Epidermal melanocyte (primary cell): ENCODE results near the gene ADAMTS15.

ENCODE experiments used
- DNase-seq: peaks from one replicate; pipeline ENCODE4 v3.0.0; 2011; ENCODE audit warnings: low spot score; ENCODE audit not compliant: insufficient read length

Gene ADAMTS15, protein sequence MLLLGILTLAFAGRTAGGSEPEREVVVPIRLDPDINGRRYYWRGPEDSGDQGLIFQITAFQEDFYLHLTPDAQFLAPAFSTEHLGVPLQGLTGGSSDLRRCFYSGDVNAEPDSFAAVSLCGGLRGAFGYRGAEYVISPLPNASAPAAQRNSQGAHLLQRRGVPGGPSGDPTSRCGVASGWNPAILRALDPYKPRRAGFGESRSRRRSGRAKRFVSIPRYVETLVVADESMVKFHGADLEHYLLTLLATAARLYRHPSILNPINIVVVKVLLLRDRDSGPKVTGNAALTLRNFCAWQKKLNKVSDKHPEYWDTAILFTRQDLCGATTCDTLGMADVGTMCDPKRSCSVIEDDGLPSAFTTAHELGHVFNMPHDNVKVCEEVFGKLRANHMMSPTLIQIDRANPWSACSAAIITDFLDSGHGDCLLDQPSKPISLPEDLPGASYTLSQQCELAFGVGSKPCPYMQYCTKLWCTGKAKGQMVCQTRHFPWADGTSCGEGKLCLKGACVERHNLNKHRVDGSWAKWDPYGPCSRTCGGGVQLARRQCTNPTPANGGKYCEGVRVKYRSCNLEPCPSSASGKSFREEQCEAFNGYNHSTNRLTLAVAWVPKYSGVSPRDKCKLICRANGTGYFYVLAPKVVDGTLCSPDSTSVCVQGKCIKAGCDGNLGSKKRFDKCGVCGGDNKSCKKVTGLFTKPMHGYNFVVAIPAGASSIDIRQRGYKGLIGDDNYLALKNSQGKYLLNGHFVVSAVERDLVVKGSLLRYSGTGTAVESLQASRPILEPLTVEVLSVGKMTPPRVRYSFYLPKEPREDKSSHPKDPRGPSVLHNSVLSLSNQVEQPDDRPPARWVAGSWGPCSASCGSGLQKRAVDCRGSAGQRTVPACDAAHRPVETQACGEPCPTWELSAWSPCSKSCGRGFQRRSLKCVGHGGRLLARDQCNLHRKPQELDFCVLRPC

DNA sequence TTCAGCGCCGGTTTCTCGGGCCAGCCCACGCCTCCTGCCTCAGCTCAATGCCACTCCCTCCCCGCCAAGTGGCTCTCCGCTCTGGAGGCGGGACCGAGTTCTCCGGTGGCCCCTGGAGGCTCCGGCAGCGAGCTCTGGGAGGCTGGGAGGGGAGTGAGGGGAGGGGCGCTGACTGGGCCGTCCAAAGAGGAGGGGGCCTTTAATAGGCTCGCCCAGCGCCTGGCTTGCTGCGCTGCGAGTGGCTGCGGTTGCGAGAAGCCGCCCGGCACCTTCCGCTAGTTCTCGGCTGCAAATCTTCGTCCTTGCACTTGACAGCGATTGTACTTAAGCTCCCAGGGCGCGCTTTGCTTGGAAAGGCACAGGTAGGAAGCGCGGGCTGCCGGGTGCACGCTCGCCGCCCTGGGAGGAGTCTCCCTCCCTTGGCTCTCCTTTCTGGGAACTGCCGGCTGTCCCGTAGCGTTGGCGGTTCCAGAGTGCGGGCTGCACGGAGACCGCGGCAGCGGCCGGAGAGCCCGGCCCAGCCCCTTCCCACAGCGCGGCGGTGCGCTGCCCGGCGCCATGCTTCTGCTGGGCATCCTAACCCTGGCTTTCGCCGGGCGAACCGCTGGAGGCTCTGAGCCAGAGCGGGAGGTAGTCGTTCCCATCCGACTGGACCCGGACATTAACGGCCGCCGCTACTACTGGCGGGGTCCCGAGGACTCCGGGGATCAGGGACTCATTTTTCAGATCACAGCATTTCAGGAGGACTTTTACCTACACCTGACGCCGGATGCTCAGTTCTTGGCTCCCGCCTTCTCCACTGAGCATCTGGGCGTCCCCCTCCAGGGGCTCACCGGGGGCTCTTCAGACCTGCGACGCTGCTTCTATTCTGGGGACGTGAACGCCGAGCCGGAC lies at the start of gene ADAMTS15:
Gene ADAMTS15 (plus strand): TSS at position 230 of the 894 bp plus-strand sequence. CDS start 329 bp downstream, at position 559.
- DNase-seq, result peak; percentile 49

DNA sequence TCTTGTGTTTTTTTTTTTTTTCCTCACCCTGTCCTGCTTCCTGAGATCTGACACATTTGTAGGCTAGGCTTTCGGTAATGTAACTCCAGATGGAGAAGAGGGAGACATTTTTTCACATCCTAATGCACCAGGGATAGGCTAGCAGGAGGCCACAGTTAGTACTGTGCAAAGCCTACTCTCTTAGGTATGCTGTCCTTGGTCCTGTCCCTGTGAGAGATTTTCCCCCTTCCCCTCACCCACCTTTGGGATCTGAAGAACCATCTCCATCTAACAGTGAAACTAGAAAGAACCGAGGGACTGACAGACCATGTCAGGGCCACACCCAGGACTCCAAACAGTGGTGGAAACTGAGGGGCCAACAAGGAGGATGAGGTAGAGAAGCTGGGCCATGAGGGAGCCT lies 49.2 kb upstream of the ADAMTS15 start:
- no peak for DNase-seq

DNA sequence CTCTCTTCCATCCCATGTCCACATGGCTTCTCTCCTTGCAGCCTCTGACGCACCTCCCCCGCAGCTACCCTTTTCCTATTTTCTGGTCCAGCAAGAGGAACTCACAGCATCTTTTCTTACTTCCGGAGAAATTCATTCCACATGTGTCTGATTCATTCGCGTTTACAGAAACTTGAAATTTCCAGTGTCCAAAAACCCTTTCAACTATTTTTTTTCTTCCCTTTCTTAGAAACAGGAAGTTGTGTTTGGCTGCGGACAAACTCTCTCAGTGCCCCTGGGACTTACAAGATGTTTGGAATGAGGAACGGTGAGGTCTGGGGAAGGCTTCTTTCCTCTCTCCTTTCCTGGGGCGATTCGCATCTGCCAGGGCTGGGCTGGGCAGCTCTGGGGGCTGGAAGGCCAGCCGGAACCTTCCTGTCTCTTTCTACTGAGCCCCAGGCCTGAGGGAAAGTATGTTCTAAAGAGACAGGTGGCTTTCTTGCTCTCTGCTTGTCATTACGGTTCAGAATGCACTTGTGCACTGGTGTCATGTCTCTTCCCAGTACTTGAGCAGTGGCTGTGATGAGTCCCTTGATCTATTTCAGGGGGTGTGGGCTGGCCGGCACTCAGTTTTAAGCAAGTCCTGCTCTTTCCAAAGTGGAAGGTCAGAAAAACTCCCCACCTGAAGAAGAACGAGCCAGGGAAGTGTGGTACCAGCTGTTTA lies 47.5 kb upstream of the ADAMTS15 start:
- DNase-seq, result no peak

DNA sequence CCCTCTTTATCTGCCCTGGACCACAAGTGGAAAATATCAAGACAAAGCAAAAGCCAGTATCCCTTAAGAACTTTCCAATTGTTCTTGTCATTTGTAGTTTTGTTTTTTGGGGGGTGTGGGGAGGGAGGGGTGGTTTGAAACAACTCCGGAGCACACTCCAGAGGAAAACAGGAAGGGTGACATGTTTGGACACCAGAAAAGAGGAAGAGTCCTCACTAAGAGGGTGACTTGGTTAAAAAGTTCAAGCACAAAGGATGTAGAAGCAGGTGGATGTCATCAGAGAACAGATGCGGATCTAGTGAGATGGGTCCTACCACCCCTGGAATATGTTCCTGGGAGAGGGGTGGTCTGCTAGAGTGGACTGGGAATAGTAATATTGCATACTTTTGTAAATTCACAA lies 45.9 kb upstream of the ADAMTS15 start:
- DNase-seq, result no peak

DNA sequence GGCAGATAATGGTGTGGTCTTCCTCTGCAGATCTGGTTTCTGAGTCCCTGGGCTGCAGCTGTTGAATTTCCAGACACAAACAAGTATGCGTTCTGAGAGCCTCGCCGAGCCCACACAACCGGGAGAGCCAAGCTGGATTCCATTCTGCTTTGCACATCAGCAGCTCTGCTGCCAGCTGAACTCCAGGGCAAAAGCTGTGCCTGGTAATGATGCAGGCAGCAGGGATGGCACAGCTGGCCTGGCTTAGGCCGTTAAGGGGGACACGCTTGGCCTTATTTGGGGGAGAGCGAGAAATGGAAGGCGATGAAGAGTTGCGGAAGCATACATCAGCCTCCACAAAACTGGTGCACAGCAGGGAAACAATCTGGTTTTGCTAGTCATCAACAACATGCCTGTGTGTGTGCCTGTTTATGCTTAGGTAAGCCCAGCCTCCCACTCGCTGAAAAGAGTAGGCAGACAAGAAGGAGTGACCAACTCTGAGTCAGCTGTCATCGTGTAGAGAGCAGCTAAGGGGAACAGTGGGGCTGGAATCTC lies 45.1 kb upstream of the ADAMTS15 start:
- no peak for DNase-seq

DNA sequence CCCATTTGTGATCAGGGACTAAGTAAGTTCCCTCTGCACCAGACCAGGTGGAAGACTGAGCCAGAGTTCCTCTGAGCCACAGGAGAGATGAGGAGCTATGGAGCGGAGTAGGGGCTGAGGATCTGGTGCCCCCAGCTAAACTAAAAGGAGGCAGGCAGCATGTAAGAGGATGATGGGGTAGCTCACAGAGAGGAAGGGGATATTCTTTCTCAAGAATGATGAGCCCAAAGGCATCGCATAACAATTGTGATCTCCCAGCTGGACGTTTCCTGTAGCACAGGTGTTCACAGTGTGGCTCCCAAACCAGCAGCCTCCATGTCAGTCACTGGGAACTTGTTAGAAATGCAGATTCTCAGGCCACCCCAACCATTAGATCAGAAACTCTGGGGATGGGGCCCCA lies 44.5 kb upstream of the ADAMTS15 start:
- DNase-seq, result no peak

DNA sequence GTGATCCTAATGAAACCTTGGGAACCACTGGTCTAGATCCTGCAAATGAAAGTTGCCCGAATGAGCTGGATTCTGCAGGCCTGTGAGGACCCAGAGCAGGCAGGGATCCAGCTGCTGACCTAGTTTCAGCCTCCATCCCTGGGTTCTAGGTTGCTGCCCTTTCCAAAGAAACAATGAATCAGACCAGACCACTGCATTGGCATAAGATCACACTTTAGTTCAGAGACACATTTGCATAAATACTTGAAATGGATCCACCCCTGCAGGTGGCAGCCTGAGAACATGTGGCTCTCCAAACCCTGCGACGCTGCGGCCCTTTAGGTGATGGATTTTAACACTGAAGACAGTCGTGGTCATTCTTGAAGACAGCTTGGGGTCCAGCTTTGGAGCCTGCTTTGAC lies 43.7 kb upstream of the ADAMTS15 start:
- no peak for DNase-seq

DNA sequence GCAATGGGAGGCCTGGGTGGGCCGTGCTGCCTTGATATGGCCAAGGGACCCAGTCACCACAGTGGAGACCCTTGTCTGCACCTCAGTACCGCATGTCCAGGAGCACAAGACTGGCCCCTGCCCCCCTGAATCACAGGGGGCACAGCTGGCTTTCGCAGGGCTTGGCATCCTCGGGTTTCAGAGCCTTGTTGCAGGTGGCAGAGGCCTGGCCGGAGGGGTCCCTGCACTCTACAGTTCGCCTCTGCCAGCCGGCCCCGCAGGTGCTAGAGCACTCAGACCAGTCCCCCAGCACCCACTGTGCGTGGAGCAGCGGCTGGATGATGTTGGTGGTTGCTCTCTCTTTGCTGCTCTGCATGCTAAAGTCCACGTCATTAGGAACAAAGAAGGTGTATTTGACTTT lies 43.0 kb upstream of the ADAMTS15 start:
- no peak for DNase-seq

DNA sequence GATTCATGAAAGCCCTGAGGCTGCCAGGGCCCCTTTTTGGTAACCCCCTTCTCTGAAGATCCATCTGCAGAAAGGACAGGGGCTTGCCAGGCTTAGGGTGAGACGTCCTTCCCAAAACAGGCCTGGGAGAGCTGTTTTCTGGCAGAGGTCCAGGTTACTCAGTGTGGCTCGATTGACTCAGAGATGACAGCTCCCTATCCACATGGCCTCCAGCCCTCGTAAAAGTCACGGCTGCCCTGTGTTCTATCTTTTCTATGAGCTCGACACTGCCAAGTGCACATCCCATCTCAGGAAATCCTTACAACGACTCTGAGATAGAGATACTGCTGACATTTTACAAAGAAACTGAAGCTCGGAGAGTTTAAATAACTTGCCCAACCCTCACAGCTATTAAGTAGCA lies 40.5 kb upstream of the ADAMTS15 start:
- no peak for DNase-seq

DNA sequence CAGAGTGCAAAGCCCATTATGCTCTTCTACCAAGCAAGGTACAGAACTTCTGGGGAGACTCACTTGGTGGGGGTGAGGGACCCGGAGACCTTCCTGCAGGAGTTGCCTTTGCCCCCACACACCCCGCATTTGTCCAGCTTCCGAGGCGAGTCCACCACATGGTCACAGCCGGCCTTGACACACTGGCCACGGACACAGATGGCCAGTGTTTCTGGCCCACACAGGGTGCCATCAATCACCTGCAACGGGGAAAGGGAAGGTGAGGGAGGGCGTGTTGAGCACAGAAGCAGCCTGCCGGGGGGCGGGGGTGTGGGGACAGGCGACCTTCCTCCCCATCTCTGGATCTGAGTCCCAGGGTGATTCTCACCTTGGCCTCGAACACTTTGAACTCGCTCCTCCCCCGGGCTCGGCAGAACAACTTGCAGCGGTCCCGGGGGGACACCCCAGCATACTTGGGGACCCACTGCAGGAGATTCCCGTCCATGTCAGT lies 40.0 kb upstream of the ADAMTS15 start:
- no peak for DNase-seq

DNA sequence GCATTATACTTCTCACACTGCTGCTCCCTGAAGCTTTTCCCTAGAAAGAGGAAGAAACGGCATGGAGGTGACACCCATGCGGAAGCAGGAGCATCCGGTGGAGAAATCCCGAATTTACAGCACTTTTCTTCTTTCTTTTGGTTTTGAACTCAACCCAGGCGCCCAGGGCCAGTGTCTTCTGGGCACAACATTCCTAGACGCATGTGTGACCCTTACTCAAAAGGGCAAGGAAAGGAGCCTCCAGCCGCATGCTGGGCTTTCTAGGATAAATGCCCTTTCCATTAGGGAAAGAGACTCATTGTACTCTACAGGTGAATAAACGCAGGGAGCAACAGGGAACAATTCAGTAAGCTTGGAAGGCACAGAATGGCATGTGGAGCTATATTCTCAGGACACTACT lies 39.5 kb upstream of the ADAMTS15 start:
- DNase-seq, result no peak

DNA sequence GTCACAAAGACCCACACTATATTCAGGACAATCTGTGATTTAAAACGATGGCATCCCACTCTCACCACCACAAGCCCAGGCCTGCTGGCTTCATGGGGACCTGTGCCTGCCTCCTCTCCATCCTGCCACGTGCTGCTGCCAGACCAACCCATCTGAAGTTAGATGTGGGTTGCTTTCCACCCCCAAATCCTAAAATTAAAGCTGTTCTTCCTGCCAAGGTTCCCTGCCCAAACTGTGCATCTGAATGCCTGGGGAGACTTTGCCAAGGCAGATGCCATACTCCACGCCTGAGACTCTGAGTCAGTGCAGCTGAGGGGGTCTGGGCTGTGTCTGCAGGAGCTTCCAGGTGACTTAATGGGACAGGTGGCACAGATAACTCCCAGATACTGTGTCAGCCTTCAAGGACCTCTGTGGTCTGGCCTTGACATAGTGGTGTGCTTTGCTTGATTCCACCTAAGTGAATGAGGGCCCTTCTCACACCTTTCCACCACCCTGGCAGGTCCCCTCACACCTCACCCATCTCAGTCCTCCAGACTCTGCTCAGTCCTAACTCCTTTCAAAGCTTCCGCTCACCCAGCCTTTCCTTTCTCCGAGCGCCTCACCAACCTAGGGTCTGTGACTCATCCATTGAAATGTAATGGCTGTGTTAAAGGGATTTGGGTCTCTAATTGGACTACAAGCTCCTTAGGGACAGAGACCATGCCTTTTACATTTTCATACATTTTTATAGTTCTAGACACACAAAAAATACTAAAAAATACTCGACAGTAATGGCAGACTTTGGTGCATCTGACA lies 38.7 kb upstream of the ADAMTS15 start:
- DNase-seq, result no peak

DNA sequence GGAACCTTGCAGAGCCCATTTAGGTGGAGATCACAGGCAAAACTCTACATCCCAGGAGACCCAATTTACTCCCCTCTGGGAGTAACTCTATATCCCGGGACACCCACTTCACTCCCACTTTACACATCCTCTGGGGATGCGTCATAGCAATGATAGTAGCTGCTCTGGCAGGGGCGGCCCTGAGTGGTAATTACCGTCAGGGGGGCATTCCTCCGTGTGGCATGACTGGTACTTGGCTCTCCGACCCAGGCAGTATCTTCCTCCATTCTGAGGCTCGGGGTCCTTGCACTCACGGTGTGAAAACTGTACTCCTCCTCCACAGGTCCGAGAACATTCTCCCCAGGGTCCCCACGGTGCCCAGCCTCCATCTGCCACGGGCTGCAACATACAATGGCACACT lies 37.2 kb upstream of the ADAMTS15 start:
- DNase-seq, result no peak

DNA sequence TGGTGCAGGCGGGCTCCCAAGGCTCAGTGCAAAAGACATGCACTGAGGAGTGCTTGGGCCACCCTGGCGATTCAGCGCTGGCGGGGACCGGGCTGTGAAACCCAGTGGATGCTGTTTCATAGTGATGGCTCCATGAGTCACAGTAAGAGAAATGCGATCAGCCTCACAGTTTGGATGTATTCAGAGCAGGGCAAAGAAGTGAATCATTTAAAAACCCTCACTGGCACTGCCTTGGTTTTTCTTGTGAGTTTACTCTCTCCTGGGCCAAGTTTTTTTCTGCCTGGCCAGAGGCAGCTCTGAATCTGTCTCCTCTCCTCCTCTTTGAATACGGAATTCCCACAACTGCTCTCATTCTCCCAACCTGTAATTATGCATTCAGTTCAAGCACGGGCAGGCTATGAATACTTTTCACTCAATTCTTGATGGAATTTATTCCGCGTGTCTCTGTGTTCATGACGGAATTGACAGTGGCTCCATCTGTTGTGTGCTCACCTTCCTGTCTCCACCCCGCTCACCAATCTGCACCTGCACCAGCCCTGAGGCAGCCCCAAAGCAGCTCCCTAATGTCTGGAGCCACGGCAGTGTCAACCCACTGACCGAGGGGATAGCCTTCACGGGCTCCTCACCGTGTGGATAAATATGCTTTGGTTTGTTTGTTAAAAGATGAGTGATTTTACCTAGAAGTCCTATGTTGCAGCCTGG lies 34.9 kb upstream of the ADAMTS15 start:
- peak; percentile 64 for DNase-seq

DNA sequence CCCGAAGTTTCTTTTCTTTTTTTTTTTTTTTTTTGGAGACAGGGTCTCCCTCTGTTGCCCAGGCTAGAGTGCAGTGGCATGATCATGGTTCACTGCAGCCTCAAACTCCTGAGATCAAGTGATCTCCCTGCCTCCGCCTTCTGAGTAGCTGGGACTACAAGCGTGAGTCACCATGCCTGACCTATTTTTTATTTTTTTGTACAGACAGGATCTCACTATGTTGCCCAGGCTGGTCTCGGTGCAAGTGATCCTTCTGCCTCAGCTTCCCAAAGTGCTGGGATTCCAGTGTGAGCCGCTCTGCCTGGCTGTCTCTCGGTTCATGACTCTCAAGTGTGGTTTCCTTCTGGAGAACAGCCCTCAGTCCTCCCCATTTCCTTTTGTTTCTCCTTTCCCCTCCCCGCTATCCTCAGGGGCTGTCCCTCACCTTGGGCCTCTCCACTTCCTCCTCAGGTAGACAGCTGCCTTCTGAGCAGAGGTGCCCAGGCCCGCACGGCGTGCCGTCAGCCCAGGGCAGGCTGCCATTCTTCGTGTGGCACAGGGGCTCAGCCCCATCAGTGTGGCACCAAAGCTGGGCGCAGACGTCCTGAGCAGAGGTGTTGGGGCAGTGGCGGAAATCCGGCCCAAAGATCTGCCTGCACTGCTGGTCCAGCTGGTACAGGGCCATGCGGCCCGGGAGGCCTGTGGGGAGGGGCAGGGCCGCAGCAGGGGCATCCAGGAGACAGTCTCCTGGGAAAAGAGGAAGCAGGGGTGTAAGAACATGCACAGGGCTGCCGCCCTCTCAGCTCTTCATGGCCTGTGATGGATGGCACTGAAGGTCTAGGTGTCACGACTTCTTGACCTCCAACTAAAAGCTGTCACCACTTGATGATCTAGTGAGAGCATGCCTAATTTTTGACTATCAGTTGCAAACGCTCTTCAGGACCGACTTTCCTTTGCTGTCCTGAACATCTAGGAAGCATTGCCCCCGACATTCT lies 34.1 kb upstream of the ADAMTS15 start:
- no peak for DNase-seq

DNA sequence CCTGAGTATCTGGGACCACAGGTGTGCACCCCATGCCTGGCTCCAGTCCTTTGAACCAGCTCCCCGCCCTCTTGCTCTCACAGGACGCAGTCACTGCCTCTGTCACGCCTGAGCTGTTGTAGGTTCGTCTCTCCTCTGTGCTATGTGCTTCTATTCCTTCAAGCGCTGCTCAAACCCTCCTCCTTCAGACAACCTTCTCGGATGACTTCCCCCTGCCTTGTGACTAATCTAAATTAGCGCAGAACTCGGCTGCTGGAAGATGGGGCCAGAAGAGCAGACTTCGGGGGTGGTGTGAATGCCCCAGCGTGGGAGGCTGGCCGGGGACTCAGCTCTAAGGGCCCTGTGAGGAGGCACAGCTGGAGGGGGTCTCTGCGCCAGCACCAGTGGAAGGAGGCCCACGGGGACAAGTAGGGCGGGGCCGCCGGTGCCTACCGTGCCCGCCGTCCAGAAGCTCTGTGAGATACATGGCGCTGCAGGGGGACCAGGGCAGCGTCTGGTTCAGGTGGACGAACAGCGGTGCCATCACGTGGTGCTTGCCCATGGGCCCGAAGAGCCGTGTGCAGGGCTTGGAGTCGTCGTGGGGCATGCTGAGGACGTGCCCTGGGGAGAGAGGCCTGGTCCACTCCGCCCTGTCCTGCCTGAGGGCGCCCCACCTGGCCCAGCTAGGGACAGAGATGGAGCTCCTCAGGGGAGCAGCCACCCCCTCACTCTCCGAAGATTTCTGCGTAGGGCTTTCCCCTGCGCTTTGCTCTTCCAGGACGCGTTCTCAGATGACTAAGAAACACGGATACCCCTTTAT lies 32.5 kb upstream of the ADAMTS15 start:
- DNase-seq, result no peak

DNA sequence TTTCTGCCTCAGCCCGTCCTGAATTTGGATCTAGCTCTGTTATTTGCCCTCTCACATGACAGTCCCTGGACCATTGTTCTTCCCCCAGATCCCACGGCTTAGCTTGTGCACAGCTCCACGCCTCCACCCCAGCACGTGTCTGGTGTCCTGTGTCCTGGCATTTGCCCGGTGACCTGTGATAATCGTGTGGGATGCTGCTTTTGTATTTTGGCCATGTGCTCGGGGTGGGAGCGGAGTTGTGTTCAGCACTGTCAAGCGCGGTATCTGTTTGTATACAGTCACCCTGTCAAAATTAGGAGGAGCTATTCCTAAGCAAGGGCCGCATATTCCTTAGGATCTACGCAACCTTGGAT lies 31.9 kb upstream of the ADAMTS15 start:
- DNase-seq, result no peak
